ENCODE measurements around the gene SULT4A1.

SULT4A1 gene

DNA sequence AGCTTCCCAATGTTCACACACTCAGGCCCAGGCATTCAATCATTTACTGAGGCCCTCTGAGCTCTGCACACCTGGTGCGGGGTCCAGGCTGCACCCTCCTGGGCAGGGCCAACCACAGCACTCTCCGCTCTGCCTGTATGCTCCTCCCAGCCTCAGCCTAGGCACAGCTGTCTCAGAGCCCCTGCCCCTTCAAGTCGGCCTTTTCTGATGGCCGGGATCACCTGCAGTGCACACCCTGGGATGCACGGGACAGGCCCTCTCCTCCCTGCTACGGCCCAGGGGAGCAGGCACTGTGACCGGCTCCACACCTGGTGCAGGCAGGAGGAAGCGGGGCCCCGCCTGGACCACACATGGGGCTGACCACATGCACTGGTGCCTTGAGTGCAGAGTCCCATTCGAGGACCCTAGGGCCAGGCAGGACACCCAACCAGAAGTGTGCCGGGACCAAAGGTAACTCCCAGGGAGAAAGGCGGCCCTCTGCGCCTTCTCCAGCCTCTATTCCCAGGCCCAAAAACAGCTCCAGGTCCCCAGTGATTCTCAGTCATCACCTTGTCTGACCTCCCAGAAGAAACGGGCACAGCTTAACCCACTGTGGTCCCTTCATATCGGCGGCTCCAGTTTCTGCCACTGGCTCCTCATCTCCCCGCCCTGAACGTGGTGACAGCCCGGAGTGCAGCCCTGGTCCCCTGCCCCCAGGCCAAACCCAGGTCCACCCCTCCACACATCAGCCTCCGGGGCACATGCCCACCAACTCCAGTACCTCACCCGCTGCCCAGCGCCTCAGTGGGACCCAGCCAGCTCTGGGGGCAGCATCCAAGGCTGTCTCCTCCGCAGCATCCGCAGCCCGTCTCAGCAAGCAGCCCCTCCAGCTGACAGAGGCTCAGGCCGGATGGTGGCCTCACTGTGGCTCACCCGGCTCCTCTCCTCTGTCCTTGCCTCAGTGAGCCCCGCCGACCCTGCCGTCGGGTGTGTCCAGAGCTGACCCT, 17.5 kb downstream of the SULT4A1 start:
- DNase-seq (ENCODE audit: low read depth), result no peak

DNA sequence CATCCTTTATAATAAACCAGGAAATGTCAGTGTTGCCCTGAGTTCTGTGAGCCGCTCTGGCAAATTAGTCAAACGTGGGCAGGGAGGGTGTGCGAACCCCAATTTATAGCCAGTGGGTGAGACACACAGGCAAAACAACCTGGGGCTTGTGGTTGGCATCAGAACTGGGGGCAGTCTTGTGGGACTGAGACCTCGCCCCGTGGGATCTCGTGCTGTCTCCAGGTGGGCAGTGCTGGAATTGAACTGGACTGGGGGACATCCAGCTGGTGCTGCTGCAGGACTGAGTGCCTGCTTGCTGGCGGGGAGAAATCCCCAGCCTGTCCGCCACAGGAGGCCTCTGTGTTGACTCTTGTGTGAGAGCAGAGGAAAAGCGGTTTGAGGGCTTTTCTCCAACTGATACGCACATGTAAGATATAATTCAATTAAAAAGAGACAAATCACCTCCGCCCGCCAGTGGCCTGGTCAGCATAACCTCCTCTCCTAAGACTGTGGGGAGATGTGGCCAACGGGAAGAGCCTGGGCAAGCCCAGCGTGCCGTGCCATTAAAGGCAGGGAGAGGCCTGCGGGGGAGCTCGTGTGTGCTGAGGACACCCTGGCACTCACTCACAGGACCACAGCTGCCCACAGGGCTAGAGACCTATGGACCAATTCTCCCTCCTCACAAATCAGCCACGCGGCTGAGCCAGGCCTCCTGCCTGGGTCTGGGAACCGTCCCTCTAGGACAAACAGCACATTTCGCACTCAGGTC, 18.4 kb downstream of the SULT4A1 start:
- no peak for DNase-seq (ENCODE audit: low read depth)

- no peak for DNase-seq (ENCODE audit: low read depth)
These were observed 20.6 kb downstream of the SULT4A1 start for GRCh38 chr22:43841742-43842141.

- DNase-seq (ENCODE audit: low read depth), result no peak
These were observed 21.5 kb downstream of the SULT4A1 start for GRCh38 chr22:43840851-43841250.

DNA sequence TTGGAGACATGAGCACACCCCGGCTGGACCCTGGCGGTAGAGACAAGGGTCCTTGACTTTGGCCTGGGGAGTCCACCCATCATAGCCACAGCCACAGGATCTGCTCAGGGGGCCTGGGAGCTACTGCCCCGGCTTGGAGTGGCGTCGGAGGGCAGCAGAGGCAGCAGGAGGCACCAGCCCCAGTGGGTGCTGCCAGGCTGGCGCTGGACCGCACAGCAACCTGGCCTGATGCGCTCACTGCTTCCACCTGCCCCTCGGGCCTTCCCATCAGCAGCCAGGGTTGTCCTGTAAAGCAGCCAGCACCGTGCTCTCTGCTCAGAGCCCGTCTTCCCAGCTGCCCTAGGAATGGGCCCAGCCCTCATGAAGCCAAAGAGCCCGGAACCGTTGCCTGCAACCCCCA, 21.9 kb downstream of the SULT4A1 start:
- no peak for DNase-seq (ENCODE audit: low read depth)

DNA sequence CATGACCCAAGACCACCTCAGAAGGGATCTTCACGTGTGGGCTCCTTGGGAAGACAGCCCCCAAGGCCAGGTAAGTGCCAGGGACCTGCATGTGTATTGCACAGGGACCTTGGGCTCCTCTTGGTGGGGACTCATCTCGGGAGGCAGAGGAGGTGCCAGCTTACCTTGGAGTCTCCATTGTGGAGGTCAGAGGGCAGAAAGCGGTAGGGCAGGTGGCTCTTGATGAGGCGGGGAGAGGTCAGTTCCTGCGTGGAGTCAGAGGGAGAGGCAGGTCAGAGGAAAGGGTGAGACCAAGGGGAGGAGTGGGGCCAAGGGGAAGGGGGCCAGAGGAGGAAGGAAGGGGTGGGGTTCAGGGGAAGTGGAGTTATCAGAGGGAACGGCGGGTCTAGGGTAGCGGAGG, 22.5 kb downstream of the SULT4A1 start:
- DNase-seq (ENCODE audit: low read depth), result no peak

- DNase-seq (ENCODE audit: low read depth), result no peak
These were observed 23.6 kb downstream of the SULT4A1 start for GRCh38 chr22:43838571-43839307.

- DNase-seq (ENCODE audit: low read depth), result no peak
These were observed 24.2 kb downstream of the SULT4A1 start for GRCh38 chr22:43838161-43838560.

GRCh38 chr22:43837666-43838065, 24.6 kb downstream of the SULT4A1 start:
- DNase-seq (ENCODE audit: low read depth), result no peak

- DNase-seq (ENCODE audit: low read depth), result no peak
These were observed 26.6 kb downstream of the SULT4A1 start for GRCh38 chr22:43835736-43836135.

- no peak for DNase-seq (ENCODE audit: low read depth)
These were observed 27.1 kb downstream of the SULT4A1 start for GRCh38 chr22:43835166-43835565.

DNA sequence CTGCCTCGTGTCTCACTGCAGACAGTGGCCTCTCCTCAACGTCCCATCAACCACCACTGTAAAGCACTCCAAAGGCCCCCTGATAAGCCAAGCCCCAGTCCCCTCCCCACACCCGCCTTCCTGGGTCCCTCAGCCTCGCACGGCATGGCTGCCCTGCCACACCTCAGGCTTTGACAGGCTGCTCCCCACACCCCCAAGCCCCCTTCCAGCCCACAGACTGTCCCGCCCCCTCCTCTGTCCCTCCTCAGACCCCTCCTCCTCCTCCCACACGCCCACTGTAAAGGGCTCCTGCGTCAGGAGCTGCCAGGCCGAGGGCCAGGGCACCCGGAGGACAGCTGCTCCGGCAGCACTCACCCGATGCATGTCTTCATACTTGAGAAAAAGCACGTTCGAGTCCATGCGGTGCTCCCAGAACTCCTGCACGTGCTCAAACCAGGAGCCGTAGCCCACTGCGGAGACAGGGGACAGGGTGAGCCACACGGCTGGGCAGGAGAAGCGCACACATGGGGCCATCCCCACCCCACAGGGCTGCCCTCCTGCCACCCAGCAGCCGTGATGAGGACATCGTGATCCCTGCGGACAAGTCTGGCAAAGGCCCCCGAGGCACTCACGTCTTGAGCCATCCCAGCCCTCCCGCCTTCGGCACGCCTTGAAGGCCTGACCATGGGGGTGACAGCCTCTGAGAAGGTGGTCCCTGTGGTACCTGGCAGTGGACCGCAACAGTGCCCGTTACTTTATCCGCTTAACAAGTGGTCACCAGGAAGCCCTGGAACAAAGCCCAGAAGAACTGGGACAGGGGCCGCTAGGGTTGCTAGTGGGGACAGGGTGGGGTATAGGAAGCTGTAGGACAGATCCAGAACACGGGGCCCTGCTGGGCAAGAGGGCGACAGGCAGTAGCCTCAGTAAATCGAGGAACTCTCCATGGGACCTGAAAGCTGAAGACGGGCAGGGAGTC, 28.8 kb downstream of the SULT4A1 start:
- DNase-seq (ENCODE audit: low read depth), result no peak

DNA sequence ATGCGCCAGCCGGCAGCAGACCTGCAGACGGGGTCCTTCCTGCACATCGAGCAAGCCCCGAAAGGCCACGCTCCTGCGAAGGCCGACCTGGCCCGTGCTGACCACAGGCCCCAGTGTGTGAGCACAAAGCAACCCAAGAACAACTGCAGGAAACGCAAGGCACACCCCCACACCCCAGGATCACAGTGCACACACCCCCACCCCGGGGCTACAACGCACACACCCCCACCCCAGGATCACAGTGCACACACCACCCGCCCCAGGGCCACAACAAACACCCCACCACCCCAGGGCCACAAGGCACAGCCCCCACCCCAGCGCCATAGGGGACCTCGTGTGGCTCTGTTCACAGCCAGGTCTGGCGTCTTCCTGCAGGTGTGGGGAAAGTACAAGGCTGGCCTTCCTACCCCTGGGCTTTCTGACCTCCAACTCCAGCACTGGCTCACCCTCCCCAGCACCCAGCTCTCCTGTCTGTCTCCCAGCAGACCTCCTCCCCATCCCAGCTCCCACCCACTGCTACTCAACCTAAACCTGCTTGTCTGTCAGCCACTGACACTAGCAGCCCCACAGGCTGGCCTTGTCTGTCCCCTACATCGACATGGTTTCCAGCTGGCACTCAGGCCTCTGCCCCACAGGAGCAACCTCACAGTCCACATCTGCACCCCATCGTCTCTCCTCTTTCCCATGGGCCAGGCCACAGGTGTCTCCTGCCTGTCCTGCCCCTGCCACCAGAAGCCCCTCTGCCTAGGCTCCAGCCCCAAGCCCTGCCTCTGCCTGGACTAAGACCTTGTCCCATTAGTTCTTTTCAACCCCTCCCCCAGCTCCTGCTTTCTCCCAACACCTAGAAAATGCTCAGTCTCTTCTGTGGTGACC, 29.7 kb downstream of the SULT4A1 start:
- DNase-seq (ENCODE audit: low read depth), result no peak

GRCh38 chr22:43831561-43832392, 30.5 kb downstream of the SULT4A1 start:
- DNase-seq (ENCODE audit: low read depth), result no peak

DNA sequence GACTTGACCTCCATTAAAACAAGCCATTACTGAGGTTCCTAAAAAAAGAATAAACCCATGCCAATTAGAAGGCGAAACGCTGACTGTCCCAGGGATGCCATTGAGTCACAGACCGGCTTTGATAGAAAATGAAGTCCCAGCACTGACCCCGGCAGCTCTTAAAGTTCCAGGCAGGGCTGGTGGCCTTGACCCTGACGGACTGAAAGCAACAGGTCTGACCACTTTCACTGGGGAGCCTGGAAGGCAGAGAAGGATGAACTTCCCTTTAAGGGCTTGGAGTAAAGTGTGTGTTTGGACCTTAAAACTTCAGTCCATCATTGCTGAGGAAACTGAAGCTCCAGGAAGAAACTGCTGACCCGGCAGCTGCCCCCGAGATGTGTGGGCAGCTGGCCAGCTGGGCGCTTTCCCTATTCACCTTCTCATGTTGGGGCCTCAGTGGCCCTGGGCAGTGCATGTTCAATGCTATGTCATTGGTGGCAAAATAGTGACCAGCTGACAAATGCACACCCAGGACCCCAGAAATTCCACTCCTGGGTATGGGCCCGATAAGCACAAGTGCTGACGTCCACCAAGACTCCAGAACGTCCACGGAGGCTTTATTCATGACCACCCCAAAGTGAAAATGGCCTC, 31.3 kb downstream of the SULT4A1 start:
- DNase-seq (ENCODE audit: low read depth), result no peak

GRCh38 chr22:43829904-43830851, 32.1 kb downstream of the SULT4A1 start:
- DNase-seq (ENCODE audit: low read depth), result no peak

DNA sequence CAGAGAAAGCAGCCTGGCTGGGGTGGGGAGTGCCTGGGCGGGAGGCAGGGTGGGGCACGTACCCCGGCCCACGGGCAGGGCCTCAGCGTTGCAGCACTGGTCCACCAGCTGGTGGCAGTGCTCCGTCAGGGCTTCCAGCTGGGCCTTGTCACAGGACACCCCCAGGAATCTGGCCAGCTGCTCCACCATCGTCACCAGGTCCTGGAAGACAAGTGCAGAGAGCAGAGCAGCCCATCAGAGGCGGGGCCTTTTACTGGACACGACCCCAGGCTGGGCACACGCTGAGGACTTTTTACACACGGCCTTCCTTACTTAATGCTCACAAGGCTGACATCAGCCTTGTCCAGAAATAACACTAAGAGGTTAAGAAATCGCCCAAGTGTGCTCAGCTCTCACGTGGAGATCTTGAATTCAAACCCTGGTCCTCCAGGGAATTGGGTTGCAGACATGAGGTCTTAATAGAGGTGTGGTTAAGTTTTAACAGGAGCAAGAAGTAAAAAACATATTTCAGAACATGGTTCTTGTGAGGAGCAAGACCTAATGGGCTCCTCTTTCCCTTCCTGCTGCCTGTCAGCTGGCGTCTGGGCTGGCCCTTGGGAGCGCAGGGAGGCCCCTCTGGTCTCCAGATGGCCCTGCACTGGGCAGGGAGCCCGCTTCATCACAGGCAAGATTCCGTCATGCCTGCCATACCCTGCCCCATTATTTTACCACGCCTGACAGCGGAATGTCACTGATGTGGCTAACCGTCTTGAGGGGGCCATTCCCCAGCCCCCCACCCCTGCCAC, 33.1 kb downstream of the SULT4A1 start:
- DNase-seq (ENCODE audit: low read depth), result no peak

Data from non-pigmented ciliary epithelial cell (primary cell).